HG02759 (cell line): Measurements from ENCODE around the gene RBPJL.

ENCODE experiments used
- ATAC-seq: cut with Tn5 transposase; IDR thresholded peaks from one replicate; pipeline ENCODE4 v1.9.1; 2021; ENCODE audit warnings: mild to moderate bottlenecking, moderate library complexity; ENCODE audit not compliant: unreplicated experiment

The RBPJL gene

GRCh38 chr20:45358282-45359068 lies 51.8 kb downstream of the RBPJL start:
- no peak for ATAC-seq

GRCh38 chr20:45359069-45359405 lies 52.4 kb downstream of the RBPJL start:
- no peak for ATAC-seq

- ATAC-seq = no peak
These were observed 52.9 kb downstream of the RBPJL start for GRCh38 chr20:45359406-45360148.

- ATAC-seq = no peak
These were observed 55.2 kb downstream of the RBPJL start for GRCh38 chr20:45361793-45362192.

GRCh38 chr20:45362804-45363610 lies 56.4 kb downstream of the RBPJL start, which contains the start of gene SYS1:
TSS of gene SYS1 (plus strand) at chr20:45363156. CDS start at chr20:45363532, 376 bp downstream.
- peak; percentile 81 for ATAC-seq

- no peak for ATAC-seq
These were observed 57.2 kb downstream of the RBPJL start for GRCh38 chr20:45363611-45364492.

- ATAC-seq = no peak
These were observed 58.9 kb downstream of the RBPJL start for GRCh38 chr20:45365444-45365970.

GRCh38 chr20:45366192-45366591 lies 59.6 kb downstream of the RBPJL start:
- ATAC-seq = no peak

- no peak for ATAC-seq
These were observed 60.0 kb downstream of the RBPJL start for GRCh38 chr20:45366631-45367030.

- ATAC-seq = no peak
These were observed 60.5 kb downstream of the RBPJL start for GRCh38 chr20:45367126-45367525.
